Measurements from ENCODE around the gene TFF3. TPM values are rescaled to one million over a fixed set of nuclear protein-coding genes. Genes with fewer than 3 reads are reported as not detected.
"Not testable (repeated sequence)": the region's sequence is repeated elsewhere in the genome, so short reads cannot be mapped to it uniquely, and the experiment has no call there.

TFF3 gene
- total and polyA plus RNA-seq, 9 donors = 1.1 to 17.0 (median 2.9) TPM

DNA sequence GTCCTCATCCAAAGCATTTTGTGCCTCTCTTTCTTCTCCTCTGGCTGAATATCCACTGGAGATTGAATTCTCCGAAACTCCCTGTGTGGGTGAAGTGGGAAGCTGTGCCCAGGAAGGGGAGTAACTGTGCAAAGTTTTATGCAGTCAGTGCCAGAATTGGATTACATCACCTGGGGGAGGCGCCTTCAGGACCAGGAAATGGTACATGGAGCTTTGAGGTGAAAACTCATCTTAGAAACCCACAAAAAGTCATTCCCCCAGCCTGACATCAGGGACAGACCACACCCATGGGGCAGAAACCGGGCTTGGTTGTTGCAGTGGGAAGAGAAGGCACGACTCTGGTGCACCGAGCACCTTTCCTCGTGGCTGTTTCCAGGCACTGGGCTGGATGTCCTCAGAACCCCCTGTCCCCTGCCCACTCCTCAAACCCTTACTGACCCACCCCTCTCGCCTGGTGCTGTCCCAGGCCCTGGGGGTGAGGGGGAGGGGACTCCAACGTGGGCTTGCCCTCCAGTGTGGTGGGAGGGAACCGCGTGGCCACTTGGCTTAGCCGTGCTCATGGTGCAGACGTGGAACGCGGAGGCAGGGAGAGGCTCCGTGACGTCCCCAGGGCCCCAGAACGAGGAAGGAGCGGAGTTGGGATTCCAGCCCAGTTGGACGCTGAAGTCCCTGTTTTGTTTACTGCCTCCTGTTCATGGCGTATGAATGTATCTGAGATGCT is 15.7 kb downstream of the TFF3 start:
- H3K4me3 ChIP-seq (ENCODE audit: low read length) = no peak overlapping the region
- peak; percentile 46 for DNase-seq
- 53% methylated on average over 11 of the region's 20 CpGs for WGBS (ENCODE audit: insufficient coverage)
- H3K27me3 ChIP-seq (ENCODE audit: control insufficient read depth, insufficient read depth, low read length) = peaks cover 3% of the 10 kb centered on the region
- no peak overlapping the region for H3K27ac ChIP-seq (ENCODE audit: low read length)
- no peaks in the 10 kb centered on the region for H3K9me3 ChIP-seq (replicated peaks; ENCODE audit: control insufficient read depth, low read depth, low read length)
- peaks cover 24% of the 10 kb centered on the region for H3K4me1 ChIP-seq (ENCODE audit: control insufficient read depth, insufficient read depth, low read length)
- peaks cover 11% of the 10 kb centered on the region for H3K36me3 ChIP-seq (ENCODE audit: control insufficient read depth, insufficient read depth, low read length)

DNA sequence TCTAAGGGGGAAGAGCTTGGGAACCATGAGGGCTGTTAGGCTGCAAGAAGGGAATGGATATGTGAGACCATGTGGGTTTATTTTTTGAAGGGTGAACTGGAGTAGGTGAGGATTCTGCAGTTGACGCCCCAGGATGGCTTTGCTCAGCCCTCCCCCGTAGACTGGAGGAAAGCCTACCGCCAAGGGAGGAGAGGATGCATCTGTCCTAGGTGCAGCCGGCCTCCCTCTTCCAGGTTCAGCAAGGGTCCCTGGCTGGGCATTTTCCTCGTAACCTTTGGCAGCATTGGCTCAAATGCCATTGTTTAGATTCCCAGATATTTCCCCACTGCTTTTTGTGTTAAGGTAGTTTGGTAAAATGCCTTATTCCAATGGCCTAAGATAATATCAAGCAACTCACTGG is 16.6 kb downstream of the TFF3 start:
- Histone ChIP-seq H3K36me3 (ENCODE audit: control insufficient read depth, insufficient read depth, low read length) (peaks cover 12% of the 10 kb centered on the region), H3K27me3 (ENCODE audit: control insufficient read depth, insufficient read depth, low read length) (peaks cover 4% of the 10 kb centered on the region), H3K9me3 (replicated peaks; ENCODE audit: control insufficient read depth, low read depth, low read length) (no peaks in the 10 kb centered on the region), H3K27ac (ENCODE audit: low read length) (no peak overlapping the region), H3K4me1 (ENCODE audit: control insufficient read depth, insufficient read depth, low read length) (peaks cover 24% of the 10 kb centered on the region), H3K4me3 (ENCODE audit: low read length) (no peak overlapping the region)
- whole genome bisulfite sequencing (ENCODE audit: insufficient coverage) = 73% methylated on average over 2 of the region's 5 CpGs
- DNase-seq = no peak

DNA sequence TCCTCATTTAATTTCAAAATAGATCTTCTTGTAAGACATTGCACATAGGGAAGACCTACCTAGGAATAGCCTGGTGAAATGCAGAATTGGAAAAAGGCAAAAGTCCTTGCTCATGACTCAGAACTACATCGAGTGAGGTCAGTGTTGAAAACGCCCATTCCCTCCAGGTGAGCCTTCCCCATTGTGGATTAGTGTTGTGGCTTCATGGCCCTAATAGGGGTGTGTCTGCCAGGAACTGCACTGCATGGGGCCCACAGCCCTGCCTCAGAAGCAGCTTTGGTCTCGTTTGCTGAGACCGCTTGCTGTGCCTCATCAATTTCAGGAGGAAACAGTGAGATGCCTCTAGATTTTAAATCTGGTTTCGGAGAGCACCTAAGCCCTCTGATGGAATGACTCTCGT is 17.0 kb downstream of the TFF3 start:
- Histone ChIP-seq H3K4me3 (ENCODE audit: low read length) (no peak overlapping the region), H3K9me3 (replicated peaks; ENCODE audit: control insufficient read depth, low read depth, low read length) (no peaks in the 10 kb centered on the region), H3K4me1 (ENCODE audit: control insufficient read depth, insufficient read depth, low read length) (peaks cover 24% of the 10 kb centered on the region), H3K27me3 (ENCODE audit: control insufficient read depth, insufficient read depth, low read length) (peaks cover 4% of the 10 kb centered on the region), H3K27ac (ENCODE audit: low read length) (no peak overlapping the region), H3K36me3 (ENCODE audit: control insufficient read depth, insufficient read depth, low read length) (peaks cover 12% of the 10 kb centered on the region)
- WGBS (ENCODE audit: insufficient coverage) = 69% methylated on average over 6 of the region's 6 CpGs
- no peak for DNase-seq

DNA sequence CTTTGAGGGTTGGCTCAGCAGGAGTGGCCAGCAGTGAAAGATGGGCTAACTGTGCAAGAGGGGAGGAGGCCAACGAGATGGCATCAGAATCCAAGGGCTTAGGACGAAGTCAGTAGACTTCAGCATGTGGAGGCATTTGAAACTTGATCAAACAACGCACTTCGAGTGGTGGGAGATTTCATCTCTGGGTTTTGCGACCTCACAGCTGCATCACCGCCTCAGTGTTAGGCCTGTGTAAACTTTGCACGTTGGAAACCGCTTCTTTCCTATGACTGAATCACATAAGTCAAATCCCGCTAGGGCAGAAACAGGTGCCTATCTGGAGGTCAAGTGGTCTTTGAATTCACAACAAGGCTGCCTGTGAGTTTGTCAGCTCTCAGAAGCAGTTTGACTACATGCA is 17.8 kb downstream of the TFF3 start:
- Histone ChIP-seq H3K36me3 (ENCODE audit: control insufficient read depth, insufficient read depth, low read length) (peaks cover 12% of the 10 kb centered on the region), H3K4me1 (ENCODE audit: control insufficient read depth, insufficient read depth, low read length) (peaks cover 21% of the 10 kb centered on the region), H3K4me3 (ENCODE audit: low read length) (no peak overlapping the region), H3K9me3 (replicated peaks; ENCODE audit: control insufficient read depth, low read depth, low read length) (no peaks in the 10 kb centered on the region), H3K27me3 (ENCODE audit: control insufficient read depth, insufficient read depth, low read length) (peaks cover 4% of the 10 kb centered on the region), H3K27ac (ENCODE audit: low read length) (no peak overlapping the region)
- no peak for DNase-seq
- WGBS (ENCODE audit: insufficient coverage) = 68% methylated on average over 9 of the region's 9 CpGs

DNA sequence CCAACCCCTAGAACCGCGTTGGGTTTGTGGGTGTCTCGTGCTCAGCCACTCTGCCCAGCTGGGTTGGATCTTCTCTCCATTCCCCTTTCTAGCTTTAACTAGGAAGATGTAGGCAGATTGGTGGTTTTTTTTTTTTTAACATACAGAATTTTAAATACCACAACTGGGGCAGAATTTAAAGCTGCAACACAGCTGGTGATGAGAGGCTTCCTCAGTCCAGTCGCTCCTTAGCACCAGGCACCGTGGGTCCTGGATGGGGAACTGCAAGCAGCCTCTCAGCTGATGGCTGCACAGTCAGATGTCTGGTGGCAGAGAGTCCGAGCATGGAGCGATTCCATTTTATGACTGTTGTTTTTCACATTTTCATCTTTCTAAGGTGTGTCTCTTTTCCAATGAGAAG is 18.7 kb downstream of the TFF3 start:
- Histone ChIP-seq H3K9me3 (replicated peaks; ENCODE audit: control insufficient read depth, low read depth, low read length) (no peaks in the 10 kb centered on the region), H3K27me3 (ENCODE audit: control insufficient read depth, insufficient read depth, low read length) (peaks cover 4% of the 10 kb centered on the region), H3K27ac (ENCODE audit: low read length) (no peak overlapping the region), H3K36me3 (ENCODE audit: control insufficient read depth, insufficient read depth, low read length) (peaks cover 12% of the 10 kb centered on the region), H3K4me1 (ENCODE audit: control insufficient read depth, insufficient read depth, low read length) (peaks cover 12% of the 10 kb centered on the region), H3K4me3 (ENCODE audit: low read length) (no peak overlapping the region)
- no peak for DNase-seq
- WGBS (ENCODE audit: insufficient coverage) = 67% methylated on average over 2 of the region's 7 CpGs

DNA sequence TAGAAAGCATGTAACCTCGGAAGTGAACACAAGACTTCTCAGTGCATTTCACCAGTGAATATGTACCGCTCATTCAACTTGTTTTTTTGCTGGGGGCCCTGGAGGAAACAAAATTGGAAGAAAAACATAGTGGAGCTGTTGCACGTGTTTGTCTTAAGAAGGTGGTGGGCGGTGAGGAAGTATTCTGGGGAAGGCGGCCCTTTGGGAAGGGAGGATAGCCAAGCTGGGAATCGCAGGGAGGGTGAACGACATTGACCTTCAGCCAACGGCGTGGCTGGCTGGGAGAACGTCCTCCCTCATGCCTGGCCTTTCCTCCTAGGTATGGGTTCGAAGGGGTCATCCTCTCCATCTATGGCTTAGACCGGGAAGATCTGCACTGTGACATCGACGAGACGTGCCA is 19.4 kb downstream of the TFF3 start:
- no peak overlapping the region for H3K27ac ChIP-seq (ENCODE audit: low read length)
- H3K4me3 ChIP-seq (ENCODE audit: low read length) = no peak overlapping the region
- peaks cover 12% of the 10 kb centered on the region for H3K36me3 ChIP-seq (ENCODE audit: control insufficient read depth, insufficient read depth, low read length)
- H3K4me1 ChIP-seq (ENCODE audit: control insufficient read depth, insufficient read depth, low read length) = peaks cover 8% of the 10 kb centered on the region
- H3K9me3 ChIP-seq (replicated peaks; ENCODE audit: control insufficient read depth, low read depth, low read length) = no peaks in the 10 kb centered on the region
- DNase-seq = no peak
- 69% methylated on average over 13 of the region's 15 CpGs for WGBS (ENCODE audit: insufficient coverage)
- H3K27me3 ChIP-seq (ENCODE audit: control insufficient read depth, insufficient read depth, low read length) = peaks cover 4% of the 10 kb centered on the region

DNA sequence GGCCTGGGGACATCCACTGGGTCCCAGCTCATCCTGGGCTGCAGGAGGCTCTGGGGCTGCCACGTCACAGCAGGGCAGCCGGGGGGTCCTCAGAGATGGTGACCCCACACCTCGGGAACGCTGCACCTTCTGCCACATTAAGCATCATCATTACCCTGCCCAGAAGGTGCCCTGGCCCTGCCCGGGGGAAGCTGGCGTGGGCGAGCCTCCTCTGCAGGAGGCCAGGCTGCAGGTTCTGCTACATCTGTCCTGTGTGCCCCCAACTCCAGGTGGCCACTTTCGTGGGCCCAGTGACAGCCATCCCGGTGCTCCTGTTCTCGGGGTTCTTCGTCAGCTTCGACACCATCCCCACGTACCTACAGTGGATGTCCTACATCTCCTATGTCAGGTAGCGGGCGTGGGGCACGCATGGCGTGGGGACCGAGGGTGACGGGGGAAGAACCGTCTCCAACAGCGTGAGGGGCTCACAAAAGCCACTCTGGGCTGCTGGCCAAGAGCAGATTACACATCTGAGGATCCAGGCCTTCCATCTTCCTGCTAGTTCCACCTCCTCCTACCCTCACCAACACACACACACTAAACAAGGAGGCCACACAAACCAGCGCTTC is 20.8 kb downstream of the TFF3 start:
- peaks cover 12% of the 10 kb centered on the region for H3K36me3 ChIP-seq (ENCODE audit: control insufficient read depth, insufficient read depth, low read length)
- peaks cover 4% of the 10 kb centered on the region for H3K27me3 ChIP-seq (ENCODE audit: control insufficient read depth, insufficient read depth, low read length)
- H3K4me1 ChIP-seq (ENCODE audit: control insufficient read depth, insufficient read depth, low read length) = no peaks in the 10 kb centered on the region
- 82% methylated on average over 21 of the region's 22 CpGs for WGBS (ENCODE audit: insufficient coverage)
- DNase-seq = no peak
- H3K4me3 ChIP-seq (ENCODE audit: low read length) = no peak overlapping the region
- H3K9me3 ChIP-seq (replicated peaks; ENCODE audit: control insufficient read depth, low read depth, low read length) = no peaks in the 10 kb centered on the region
- H3K27ac ChIP-seq (ENCODE audit: low read length) = no peak overlapping the region

DNA sequence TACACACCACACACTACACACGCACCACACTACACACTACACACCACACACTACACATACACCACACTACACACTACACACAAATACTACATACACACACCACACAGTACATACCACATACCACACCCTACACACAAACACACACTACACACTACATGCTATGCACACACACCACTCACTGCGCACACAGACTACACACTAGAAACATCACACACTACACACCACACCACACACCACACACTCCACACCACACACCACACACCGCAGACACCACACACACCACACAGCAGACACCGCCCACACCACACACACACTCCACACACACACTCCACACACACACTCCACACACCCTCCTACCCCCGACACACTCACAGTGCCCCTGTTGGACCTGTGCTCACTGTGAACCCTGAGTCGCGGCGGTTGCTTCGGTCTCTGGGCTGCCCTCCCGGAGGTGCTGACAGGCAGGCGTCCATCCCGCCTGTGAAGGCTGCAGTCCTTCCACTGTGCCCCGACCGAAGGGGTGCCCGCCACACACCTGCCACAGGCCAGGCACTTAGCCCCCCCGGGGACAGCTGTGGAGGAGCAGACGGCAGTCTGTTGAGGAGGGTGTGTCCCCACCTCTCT is 21.4 kb downstream of the TFF3 start:
- Histone ChIP-seq H3K9me3 (replicated peaks; ENCODE audit: control insufficient read depth, low read depth, low read length) (no peaks in the 10 kb centered on the region), H3K4me1 (ENCODE audit: control insufficient read depth, insufficient read depth, low read length) (no peaks in the 10 kb centered on the region), H3K27ac (ENCODE audit: low read length) (no peak overlapping the region), H3K36me3 (ENCODE audit: control insufficient read depth, insufficient read depth, low read length) (peaks cover 12% of the 10 kb centered on the region), H3K27me3 (ENCODE audit: control insufficient read depth, insufficient read depth, low read length) (peaks cover 4% of the 10 kb centered on the region), H3K4me3 (ENCODE audit: low read length) (no peak overlapping the region)
- WGBS (ENCODE audit: insufficient coverage) = 78% methylated on average over 8 of the region's 17 CpGs
- DNase-seq = no peak

DNA sequence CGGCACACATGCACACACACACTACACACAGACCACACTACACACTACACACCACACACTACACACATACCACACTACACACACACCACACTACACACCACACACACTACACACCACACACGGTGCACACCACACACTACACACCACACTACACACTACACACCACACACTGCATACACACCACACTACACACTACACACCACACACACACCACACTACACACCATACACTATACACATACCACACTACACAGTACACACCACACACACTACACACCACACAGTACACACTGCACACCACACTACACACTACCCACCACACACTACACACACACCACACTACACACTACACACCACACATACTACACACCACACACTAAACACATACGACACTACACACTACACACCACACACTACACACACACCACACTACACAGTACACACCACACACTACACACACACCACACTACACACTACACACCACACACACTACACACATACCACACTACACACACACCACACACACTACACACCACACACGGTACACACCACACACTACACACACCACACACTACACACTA is 22.6 kb downstream of the TFF3 start:
- not testable (repeated sequence) for H3K9me3 ChIP-seq (replicated peaks; ENCODE audit: control insufficient read depth, low read depth, low read length); H3K4me3 ChIP-seq (ENCODE audit: low read length); H3K36me3 ChIP-seq (ENCODE audit: control insufficient read depth, insufficient read depth, low read length); H3K27me3 ChIP-seq (ENCODE audit: control insufficient read depth, insufficient read depth, low read length); H3K4me1 ChIP-seq (ENCODE audit: control insufficient read depth, insufficient read depth, low read length); DNase-seq; H3K27ac ChIP-seq (ENCODE audit: low read length)
- WGBS (ENCODE audit: insufficient coverage) = 92% methylated on average over 4 of the region's 4 CpGs

Measured in muscle of leg (tissue), 11 donors.